Gastroesophageal sphincter (tissue), 4 donors: ENCODE measurements around the gene DLGAP3. TPM values are rescaled to one million over a fixed set of nuclear protein-coding genes. Genes with fewer than 3 reads are reported as not detected.
A peak's percentile ranks its signal among the peaks of the same experiment; 100 is the strongest.
"Not testable (repeated sequence)": the region's sequence is repeated elsewhere in the genome, so short reads cannot be mapped to it uniquely, and the experiment has no call there.

Experiments
- ATAC-seq: fragments of 150-250 bp; one replicate; pipeline ENCODE4 v1.9.1; 2016; ENCODE audit warnings: mild to moderate bottlenecking, moderate library complexity
- H3K27ac ChIP-seq, 4 donors: fragments of 200-600 bp; sonication (generic) in 3 of 4; 1 replicate in 3 of 4; 2 replicates in 1 of 4; pipeline ENCODE4 v1.5.1; 2016 to 2019
- H3K27me3 ChIP-seq: fragments of 200-600 bp; sonication (generic); one replicate; pipeline ENCODE4 v1.5.1; 2019
- H3K36me3 ChIP-seq, 2 donors: fragments of 200-600 bp; sonication (generic); one replicate each; pipeline ENCODE4 v1.5.1; 2019; ENCODE audit warnings: control low read depth in 1 of 2
- H3K4me1 ChIP-seq, 3 donors: fragments of 200-600 bp; sonication (generic); 1 replicate in 2 of 3; 2 replicates in 1 of 3; pipeline ENCODE4 v1.5.1; 2016 to 2019; ENCODE audit warnings: control low read depth in 2 of 3
- H3K4me3 ChIP-seq, 2 donors: fragments of 200-600 bp; sonication (generic); one replicate each; pipeline ENCODE4 v1.5.1; 2019; ENCODE audit warnings: mild to moderate bottlenecking in 1 of 2, moderate library complexity in 1 of 2
- H3K9me3 ChIP-seq, 3 donors: fragments of 200-600 bp; sonication (generic); one replicate each; pipeline ENCODE4 v1.5.1; 2017 to 2019; ENCODE audit warnings: control low read depth in 2 of 3
- CTCF ChIP-seq, 4 experiments: fragments of 200-600 bp in 2 of 4; fragments of 450-650 bp in 2 of 4; sonication (generic) in 1 of 4; IDR thresholded peaks; one replicate each; pipeline ENCODE4 v1.5.1; 2017 to 2019; ENCODE audit warnings: antibody characterized with exemption in 4 of 4, mild to moderate bottlenecking in 2 of 4, moderate library complexity in 2 of 4
- EP300 ChIP-seq: sonication (generic); formaldehyde crosslinking; IDR thresholded peaks from one replicate; pipeline ENCODE4 v1.6.1; 2017; ENCODE audit warnings: antibody characterized with exemption, mild to moderate bottlenecking
- POLR2A ChIP-seq, 2 donors: fragments of 450-650 bp; IDR thresholded peaks; one replicate each; pipeline ENCODE4 v1.6.1; 2017; ENCODE audit warnings: antibody characterized with exemption in 2 of 2, mild to moderate bottlenecking in 2 of 2, moderate library complexity in 1 of 2
- POLR2AphosphoS5 ChIP-seq: sonication (generic); formaldehyde crosslinking; IDR thresholded peaks from one replicate; pipeline ENCODE4 v1.6.1; 2017; ENCODE audit warnings: antibody characterized with exemption
- WGBS, 2 donors: methylation state at CpG; one replicate each; pipeline ENCODE4 v1.1.5; 2018; ENCODE audit warnings: low coverage in 1 of 2; 5-methylcytosine and 5-hydroxymethylcytosine counted together
- total RNA-seq, 4 donors: library from RNA; depleted of rRNA; stranded (reverse); fragments of >200 nt; gene quantifications; one replicate each; pipeline ENCODE4 v1.1.0, GENCODE V29; 2016

DLGAP3 gene
- total RNA-seq, 4 donors from 2014 or later: 0.12 to 0.13 TPM; not detected in 2

- ATAC-seq: no peak
- no peaks in the 10 kb centered on the region for H3K36me3 ChIP-seq
- H3K9me3 ChIP-seq: no peaks in the 10 kb centered on the region
- H3K27me3 ChIP-seq: peaks cover 14% of the 10 kb centered on the region
- H3K4me3 ChIP-seq: no peak overlapping the region
- WGBS, 2 donors: 90 to 91% methylated on average over 6 of the region's 6 CpGs
- TF ChIP-seq EP300: no peak
- TF ChIP-seq POLR2A (IDR thresholded peaks at IDR 0.05): no peak
- TF ChIP-seq POLR2AphosphoS5: no peak
- no peak for TF ChIP-seq CTCF (IDR thresholded peaks at IDR 0.05)
- no peaks in the 10 kb centered on the region for H3K4me1 ChIP-seq
- H3K27ac ChIP-seq: no peak overlapping the region
Observed at GRCh38 chr1:34946211-34946610, 16.8 kb upstream of the DLGAP3 start.

- WGBS, 2 donors: 74 to 100% methylated on average over 2 of the region's 2 CpGs
- not testable (repeated sequence) for ATAC-seq
Observed at GRCh38 chr1:34941798-34942197, 12.3 kb upstream of the DLGAP3 start.

GRCh38 chr1:34930702-34931071 lies 1.2 kb upstream of the DLGAP3 start:
- Histone ChIP-seq H3K27me3 (peaks cover 62% of the 10 kb centered on the region), H3K27ac (no peak overlapping the region), H3K4me3 (no peak overlapping the region), H3K9me3 (no peaks in the 10 kb centered on the region), H3K36me3 (no peaks in the 10 kb centered on the region), H3K4me1 (peaks cover 0 to 23% (median 11%) of the 10 kb centered on the region in 3 donors)
- no peak for TF ChIP-seq CTCF (IDR thresholded peaks at IDR 0.05)
- no peak for TF ChIP-seq EP300
- TF ChIP-seq POLR2AphosphoS5: no peak
- TF ChIP-seq POLR2A (IDR thresholded peaks at IDR 0.05): no peak
- no peak for ATAC-seq
- WGBS, 2 donors: 0 to 10% methylated on average over 1 to 2 of the region's 5 CpGs

More at GRCh38 chr1:34941798-34942197, 12.3 kb upstream of the DLGAP3 start:
- not testable (repeated sequence) for H3K9me3 ChIP-seq, H3K4me1 ChIP-seq, H3K4me3 ChIP-seq, H3K27ac ChIP-seq, H3K36me3 ChIP-seq
- H3K27me3 ChIP-seq: peaks cover 24% of the 10 kb centered on the region

GRCh38 chr1:34929853-34930701 lies 627 bp upstream of the DLGAP3 start:
- Histone ChIP-seq H3K27me3 (peaks cover 68% of the 10 kb centered on the region), H3K36me3 (no peaks in the 10 kb centered on the region), H3K4me1 (peaks cover 0 to 23% (median 11%) of the 10 kb centered on the region in 3 donors), H3K4me3 (peak overlapping the region in 1 of 2 donors; percentile 52), H3K9me3 (no peaks in the 10 kb centered on the region), H3K27ac (no peak overlapping the region)
- 0% methylated on average over 3 of the region's 61 CpGs; no CpG with 5 or more reads in 1 of the 2 donors for WGBS, 2 donors
- TF ChIP-seq CTCF (IDR thresholded peaks at IDR 0.05): no peak
- no peak for ATAC-seq

GRCh38 chr1:34928699-34929496 lies 552 bp downstream of the DLGAP3 start:
- TF ChIP-seq POLR2A (IDR thresholded peaks at IDR 0.05): no peak
- no peak for TF ChIP-seq CTCF (IDR thresholded peaks at IDR 0.05)
- TF ChIP-seq POLR2AphosphoS5: no peak
- no peak for TF ChIP-seq EP300
- peaks cover 0 to 23% (median 11%) of the 10 kb centered on the region in 3 donors for H3K4me1 ChIP-seq
- no peak for ATAC-seq
- 1 to 34% methylated on average over 5 to 12 of the region's 66 CpGs for WGBS, 2 donors
- no peaks in the 10 kb centered on the region for H3K36me3 ChIP-seq
- no peak overlapping the region for H3K27ac ChIP-seq
- peak overlapping the region in 1 of 2 donors; percentile 52 for H3K4me3 ChIP-seq
- H3K9me3 ChIP-seq: no peaks in the 10 kb centered on the region
- H3K27me3 ChIP-seq: peaks cover 76% of the 10 kb centered on the region
